Measurements from ENCODE around the gene KREMEN2. TPM values are rescaled to one million over a fixed set of nuclear protein-coding genes. Genes with fewer than 3 reads are reported as not detected.

Gene KREMEN2, protein sequence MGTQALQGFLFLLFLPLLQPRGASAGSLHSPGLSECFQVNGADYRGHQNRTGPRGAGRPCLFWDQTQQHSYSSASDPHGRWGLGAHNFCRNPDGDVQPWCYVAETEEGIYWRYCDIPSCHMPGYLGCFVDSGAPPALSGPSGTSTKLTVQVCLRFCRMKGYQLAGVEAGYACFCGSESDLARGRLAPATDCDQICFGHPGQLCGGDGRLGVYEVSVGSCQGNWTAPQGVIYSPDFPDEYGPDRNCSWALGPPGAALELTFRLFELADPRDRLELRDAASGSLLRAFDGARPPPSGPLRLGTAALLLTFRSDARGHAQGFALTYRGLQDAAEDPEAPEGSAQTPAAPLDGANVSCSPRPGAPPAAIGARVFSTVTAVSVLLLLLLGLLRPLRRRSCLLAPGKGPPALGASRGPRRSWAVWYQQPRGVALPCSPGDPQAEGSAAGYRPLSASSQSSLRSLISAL
- not detected for total RNA-seq

- TF ChIP-seq EP300 (IDR thresholded peaks at IDR 0.05) (no peak), POLR2A (IDR thresholded peaks at IDR 0.05) (no peak), CTCF (IDR thresholded peaks at IDR 0.05) (no peak), POLR2AphosphoS5 (IDR thresholded peaks at IDR 0.05) (no peak)
- no peak for ATAC-seq
- WGBS, 2 donors (ENCODE audit: low coverage in 1 of 2), result 0% methylated on average over 3 to 10 of the region's 60 CpGs
- Histone ChIP-seq H3K36me3 (no peaks in the 10 kb centered on the region), H3K4me1 (peaks cover 7 to 64% (median 39%) of the 10 kb centered on the region in 3 donors), H3K9me3 (no peaks in the 10 kb centered on the region), H3K4me3 (peak within 1 kb of the TSS in 1 of 2 donors; percentile 35), H3K27ac (no peak within 1 kb of the TSS), H3K27me3 (peaks cover 100% of the 10 kb centered on the region)
Measured at GRCh38 chr16:2963723-2964474, at the start of gene KREMEN2. Gene KREMEN2 (plus strand): TSS chr16:2964275. CDS start chr16:2964521, 246 bp downstream.

- Histone ChIP-seq H3K36me3 (peaks cover 0 to 47% of the 10 kb centered on the region in 2 donors), H3K27ac (no peak overlapping the region), H3K9me3 (no peaks in the 10 kb centered on the region), H3K27me3 (no peaks in the 10 kb centered on the region), H3K4me1 (peaks cover 0 to 40% (median 9%) of the 10 kb centered on the region in 3 donors), H3K4me3 (no peak overlapping the region)
- WGBS, 2 donors (ENCODE audit: low coverage in 1 of 2), result 76 to 93% methylated on average over 6 to 8 of the region's 13 CpGs
- no peak for ATAC-seq
- no peak for TF ChIP-seq EP300 (IDR thresholded peaks at IDR 0.05)
- no peak for TF ChIP-seq POLR2A (IDR thresholded peaks at IDR 0.05)
- no peak for TF ChIP-seq CTCF (IDR thresholded peaks at IDR 0.05)
- TF ChIP-seq POLR2AphosphoS5 (IDR thresholded peaks at IDR 0.05), result no peak
Measured at GRCh38 chr16:2915196-2915929, 48.7 kb upstream of the KREMEN2 start.

DNA sequence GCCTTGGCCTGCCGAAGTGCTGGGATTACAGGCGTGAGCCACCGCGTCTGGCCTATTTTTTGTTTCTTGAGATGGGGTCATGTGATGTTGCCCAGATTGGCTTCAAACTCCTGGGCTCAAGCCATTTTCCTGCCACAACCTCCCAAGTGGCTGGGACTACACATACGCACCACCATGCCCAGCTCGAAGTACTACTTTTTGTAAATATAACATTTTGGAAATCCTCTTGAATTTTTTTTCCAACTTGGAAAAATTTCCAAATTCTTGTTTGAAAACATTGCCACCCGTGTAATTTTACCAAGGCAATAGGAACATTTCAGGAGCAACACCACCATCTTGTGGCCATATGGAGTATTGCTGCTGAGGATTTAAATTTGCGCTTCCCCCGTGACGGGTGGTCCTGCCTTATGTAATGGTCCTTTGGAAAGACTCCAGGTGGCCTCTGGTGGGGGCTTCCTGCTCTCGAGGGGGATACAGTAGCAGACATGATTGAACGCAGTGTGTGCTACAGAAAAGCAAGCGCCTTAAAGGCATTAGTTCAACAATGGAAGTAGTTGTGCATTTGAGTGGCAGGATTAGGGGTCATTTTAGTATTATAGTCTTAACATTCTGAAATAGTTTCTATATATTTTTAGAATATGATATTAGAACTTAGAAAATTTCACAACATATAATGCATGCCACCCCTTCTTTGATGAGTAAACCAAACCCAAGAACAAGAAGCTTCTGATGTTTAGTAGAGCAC lies 44.4 kb upstream of the KREMEN2 start:
- H3K27me3 ChIP-seq, result no peaks in the 10 kb centered on the region
- H3K4me3 ChIP-seq, result no peak overlapping the region
- 5% methylated on average over 6 to 13 of the region's 13 CpGs for WGBS, 2 donors (ENCODE audit: low coverage in 1 of 2)
- TF ChIP-seq POLR2A (IDR thresholded peaks at IDR 0.05) (no peak), POLR2AphosphoS5 (IDR thresholded peaks at IDR 0.05) (peak; percentile 24), CTCF (IDR thresholded peaks at IDR 0.05) (peak; percentile 91 to 98 (median 95)), EP300 (IDR thresholded peaks at IDR 0.05) (no peak)
- peaks cover 0 to 67% of the 10 kb centered on the region in 2 donors for H3K36me3 ChIP-seq
- ATAC-seq, result peak; percentile 84
- peaks cover 0 to 16% (median 0%) of the 10 kb centered on the region in 3 donors for H3K4me1 ChIP-seq
- no peaks in the 10 kb centered on the region for H3K9me3 ChIP-seq
- H3K27ac ChIP-seq, result peak overlapping the region; percentile 37 to 81 (median 76)

GRCh38 chr16:2923481-2923880 lies 40.6 kb upstream of the KREMEN2 start:
- WGBS, 2 donors (ENCODE audit: low coverage in 1 of 2), result 87 to 95% methylated on average over 5 to 11 of the region's 14 CpGs

More at GRCh38 chr16:2923481-2923880, 40.6 kb upstream of the KREMEN2 start:
- no peak overlapping the region for H3K27ac ChIP-seq
- no peak for ATAC-seq
- H3K4me3 ChIP-seq, result no peak overlapping the region
- H3K4me1 ChIP-seq, result peaks cover 0 to 34% (median 0%) of the 10 kb centered on the region in 3 donors
- TF ChIP-seq EP300 (IDR thresholded peaks at IDR 0.05) (no peak), CTCF (IDR thresholded peaks at IDR 0.05) (no peak), POLR2A (IDR thresholded peaks at IDR 0.05) (no peak), POLR2AphosphoS5 (IDR thresholded peaks at IDR 0.05) (no peak)
- peaks cover 0 to 36% of the 10 kb centered on the region in 2 donors for H3K36me3 ChIP-seq
- no peaks in the 10 kb centered on the region for H3K27me3 ChIP-seq
- H3K9me3 ChIP-seq, result no peaks in the 10 kb centered on the region
